IPS-18c (cell line): ENCODE measurements around the gene CAPN11.
A peak's percentile ranks its signal among the peaks of the same experiment; 100 is the strongest.

ENCODE experiments used
- H3K4me3 ChIP-seq: 2 replicates; pipeline ENCODE4 v1.7.0; 2013; ENCODE audit warnings: low read depth, mild to moderate bottlenecking, low read length, moderate library complexity; ENCODE audit not compliant: insufficient read depth
- H3K9me3 ChIP-seq: one replicate; pipeline ENCODE4 v1.6.1; 2013; ENCODE audit warnings: mild to moderate bottlenecking, low read length, moderate library complexity; ENCODE audit not compliant: control insufficient read depth, insufficient read depth

The CAPN11 gene

DNA sequence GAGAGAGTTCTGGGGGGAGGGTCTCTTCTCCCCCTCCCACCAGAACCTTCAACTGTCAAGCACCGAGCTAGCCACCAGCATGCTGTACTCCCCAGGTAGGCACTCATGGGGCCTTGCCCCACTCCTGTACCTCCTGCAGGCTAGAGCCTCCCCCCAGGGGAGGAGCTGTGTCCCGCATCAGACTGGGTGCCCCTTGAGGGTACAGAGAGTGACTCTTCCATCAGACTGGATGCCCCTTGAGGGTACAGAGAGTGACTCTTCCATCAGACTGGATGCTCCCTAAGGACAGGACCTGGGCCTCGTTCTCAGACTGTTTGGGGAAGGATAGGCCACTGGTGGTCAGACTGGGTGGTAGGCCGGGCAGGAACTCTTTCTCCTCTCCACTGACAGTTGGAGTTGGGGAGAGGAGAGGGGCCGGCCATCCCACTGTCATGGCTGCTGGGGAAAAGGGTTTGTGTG is at the start of gene CAPN11:
CAPN11 (plus strand) TSS at position 51 of the 459 bp plus-strand sequence; CDS start at position 80, 29 bp downstream.
- Histone ChIP-seq H3K9me3 (peaks cover 2% of the 10 kb centered on the region), H3K4me3 (no peak within 1 kb of the TSS; the same call in 1 of the 2 replicates)

DNA sequence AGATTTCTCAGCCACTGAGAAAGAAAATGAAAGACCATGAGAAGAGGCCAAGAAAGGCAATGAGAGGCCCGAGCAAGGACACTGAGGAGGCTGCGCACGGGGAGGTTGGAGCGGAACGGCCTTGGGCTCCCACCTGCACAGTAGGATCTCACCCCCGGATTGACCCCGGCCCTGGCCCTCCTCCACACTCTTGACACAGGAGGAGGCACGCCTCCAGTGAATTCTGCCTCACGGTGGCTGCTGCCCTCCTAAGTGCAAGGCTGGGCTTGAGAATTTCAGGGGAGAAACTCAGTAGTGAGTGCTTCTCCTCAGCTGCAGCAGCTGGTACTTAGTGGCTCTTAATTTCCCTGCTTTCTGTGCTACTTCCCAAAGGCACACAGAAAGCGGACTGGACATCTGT is 49.4 kb upstream of the CAPN11 start:
- Histone ChIP-seq H3K4me3 (no peak overlapping the region), H3K9me3 (peaks cover 2% of the 10 kb centered on the region)

DNA sequence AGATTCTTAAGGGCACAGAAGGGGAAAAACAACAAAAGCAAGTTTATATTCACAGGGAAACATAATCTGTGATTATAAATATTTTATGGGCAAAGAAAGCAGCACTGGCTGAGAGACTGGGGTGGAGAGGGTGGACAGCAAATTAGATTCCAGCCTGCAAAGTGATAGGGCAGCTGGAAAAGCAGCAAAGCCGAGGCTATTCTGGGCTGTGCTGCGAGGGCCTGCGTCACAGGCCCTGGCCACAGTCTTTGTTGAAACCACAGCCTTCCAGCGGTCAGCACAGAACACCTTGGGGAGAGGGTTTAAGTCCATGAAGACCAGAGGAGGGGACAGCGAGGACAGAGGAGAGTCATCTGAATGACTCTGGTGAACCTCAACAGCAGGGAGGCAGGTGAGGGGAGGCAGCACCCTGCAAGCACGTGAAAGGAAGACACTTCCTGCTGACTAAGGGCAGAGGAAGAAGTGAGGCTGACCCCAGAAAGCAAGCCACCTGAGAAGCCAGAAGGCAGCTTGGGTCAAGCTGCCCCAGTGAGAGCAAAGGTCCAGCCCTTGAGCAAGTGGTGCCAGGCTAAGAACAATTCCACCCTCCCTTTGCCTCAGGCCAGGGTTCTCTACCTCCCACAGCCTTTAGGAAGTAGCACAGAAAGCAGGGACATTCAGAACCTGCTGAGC is 48.5 kb upstream of the CAPN11 start:
- H3K4me3 ChIP-seq = no peak overlapping the region; the same call in 1 of the 2 replicates
- H3K9me3 ChIP-seq = peaks cover 2% of the 10 kb centered on the region

DNA sequence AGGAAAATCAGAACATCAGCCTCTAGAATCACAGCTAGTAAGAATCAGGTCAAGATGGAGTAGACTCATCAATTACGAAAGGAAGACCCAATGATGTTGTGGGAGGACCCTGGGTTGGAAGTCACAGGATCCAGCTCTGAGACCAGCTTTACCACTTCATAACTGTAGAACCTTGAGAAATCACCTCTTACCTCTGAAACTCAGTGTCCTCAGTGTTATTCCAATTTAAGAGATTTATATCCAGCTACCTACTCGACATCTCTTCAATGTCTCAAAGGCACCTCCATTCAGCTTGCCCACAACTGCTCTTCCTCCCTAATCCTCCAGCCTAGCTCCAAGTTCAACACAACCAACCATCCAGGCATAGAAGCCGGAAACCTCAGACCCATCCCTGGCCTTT is 47.7 kb upstream of the CAPN11 start:
- H3K4me3 ChIP-seq = no peak overlapping the region

DNA sequence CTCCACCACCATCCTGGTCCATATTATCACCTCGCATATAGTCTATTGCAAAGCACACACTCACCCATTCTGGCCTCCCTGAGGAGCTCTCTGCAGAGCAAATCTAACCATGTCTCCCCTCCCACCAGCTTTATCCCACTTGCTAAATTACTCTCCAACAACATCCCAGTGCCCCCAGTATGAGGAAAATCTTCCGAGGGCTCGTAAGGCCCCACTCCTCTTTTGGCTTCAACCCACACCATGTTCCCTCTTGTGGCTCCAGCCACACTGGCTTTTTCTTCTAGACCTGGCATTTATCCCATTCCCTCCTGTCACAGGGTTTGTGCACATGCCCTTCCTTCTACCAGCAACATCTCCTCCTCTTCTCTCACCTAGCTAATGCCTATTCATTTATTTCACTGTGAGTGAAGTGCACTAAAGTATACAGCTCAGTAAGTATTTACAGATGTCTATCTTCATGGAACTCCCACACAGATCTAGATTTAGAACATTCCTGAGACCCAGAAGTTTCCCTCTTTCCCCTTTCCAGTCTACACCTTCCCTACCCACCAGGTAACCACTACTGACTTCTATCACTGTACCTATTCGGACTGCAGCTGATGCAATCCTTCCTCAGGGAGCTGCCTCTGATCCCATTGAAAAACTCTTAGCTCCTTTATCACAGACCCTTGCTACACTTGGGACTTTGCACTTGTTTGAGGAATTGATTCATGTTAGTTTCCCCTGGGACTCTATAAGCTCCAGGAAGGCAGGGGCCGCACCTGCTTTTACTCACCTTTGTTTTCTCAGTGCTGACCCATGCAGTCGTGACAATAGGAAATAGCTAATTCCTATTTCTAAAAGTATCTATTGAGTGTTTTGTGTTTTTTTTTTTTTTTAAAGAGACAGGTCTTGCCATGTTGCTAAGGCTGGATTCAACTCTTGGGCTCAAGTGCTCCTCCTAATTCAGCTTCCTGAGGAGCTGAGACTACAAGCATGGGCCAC is 46.9 kb upstream of the CAPN11 start:
- no peak overlapping the region for H3K4me3 ChIP-seq
- H3K9me3 ChIP-seq = peaks cover 2% of the 10 kb centered on the region

More for the DNA sequence above, 47.7 kb upstream of the CAPN11 start:
- peaks cover 2% of the 10 kb centered on the region for H3K9me3 ChIP-seq

DNA sequence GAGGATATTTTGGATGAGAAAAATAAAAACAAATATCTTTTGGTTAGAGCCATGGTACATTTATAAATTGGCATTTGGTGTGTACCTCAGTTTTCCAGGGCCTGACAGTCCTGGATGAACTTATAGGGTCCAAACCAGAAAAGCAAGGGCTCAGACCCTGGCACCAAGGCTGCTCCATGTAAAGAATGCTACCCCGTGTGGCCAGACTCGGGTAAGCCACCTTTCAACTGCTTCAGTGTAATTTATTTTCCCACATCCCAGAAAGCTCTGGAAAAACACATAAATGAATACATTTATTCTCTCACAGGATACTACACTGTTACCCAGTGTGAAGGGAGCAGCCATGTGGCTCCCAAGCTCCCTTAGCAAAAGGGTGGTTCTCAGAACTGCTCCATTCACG is 45.2 kb upstream of the CAPN11 start:
- Histone ChIP-seq H3K9me3 (peaks cover 2% of the 10 kb centered on the region), H3K4me3 (no peak overlapping the region)

DNA sequence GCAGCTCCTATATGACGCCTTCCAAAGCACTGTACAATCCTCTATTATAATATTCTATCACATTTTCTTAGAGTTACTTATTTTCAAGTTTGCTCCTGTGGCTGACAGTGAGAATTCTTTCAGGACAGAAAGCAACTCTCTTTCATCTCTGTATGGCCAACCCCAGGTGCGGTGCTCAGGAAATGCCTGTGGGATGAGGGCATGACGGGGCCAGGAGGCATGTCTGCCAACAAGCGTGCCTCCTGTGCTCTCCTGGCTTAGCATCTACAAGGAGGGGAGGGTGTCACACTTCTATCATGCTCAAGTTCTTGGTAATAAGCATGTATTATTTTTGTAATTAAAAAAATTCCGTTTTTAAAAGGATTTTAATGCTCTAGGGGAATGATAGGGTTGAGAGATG is 42.8 kb upstream of the CAPN11 start:
- Histone ChIP-seq H3K9me3 (peaks cover under 1% of the 10 kb centered on the region), H3K4me3 (no peak overlapping the region)

DNA sequence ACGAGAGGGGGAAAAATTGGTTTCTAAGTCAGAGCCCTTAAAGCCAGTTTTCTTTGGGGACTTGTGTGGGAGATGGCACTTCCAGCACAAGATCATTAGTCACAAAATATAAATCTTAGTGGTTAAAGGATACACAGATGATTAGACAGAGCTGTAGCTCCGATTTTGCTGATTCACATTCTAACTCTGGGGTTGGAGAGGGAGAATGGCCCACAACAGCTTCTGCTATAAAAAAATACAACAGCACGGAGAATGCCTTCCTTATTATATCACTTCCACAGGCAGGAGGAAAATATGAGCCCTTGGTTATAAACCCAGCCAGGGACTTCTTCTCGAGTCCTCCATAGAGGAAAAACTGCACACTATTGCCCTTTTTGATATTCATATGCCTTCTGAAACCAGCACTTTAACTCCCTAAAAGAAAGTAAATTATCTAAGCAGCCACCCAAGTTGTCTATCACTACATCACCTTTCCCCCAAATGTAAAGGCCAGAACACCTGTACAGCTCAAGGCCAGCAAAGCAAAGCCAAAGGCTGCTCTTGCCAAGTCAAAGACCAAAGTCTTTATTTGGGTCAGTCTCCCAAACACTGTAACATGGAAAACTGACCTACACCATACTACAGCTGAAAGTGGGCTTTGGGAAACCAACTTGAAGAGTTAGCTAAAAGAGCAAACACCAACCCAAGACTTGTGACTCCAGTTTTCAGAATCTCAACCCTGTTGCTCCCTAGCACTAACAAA is 41.8 kb upstream of the CAPN11 start:
- Histone ChIP-seq H3K4me3 (no peak overlapping the region), H3K9me3 (no peaks in the 10 kb centered on the region)

DNA sequence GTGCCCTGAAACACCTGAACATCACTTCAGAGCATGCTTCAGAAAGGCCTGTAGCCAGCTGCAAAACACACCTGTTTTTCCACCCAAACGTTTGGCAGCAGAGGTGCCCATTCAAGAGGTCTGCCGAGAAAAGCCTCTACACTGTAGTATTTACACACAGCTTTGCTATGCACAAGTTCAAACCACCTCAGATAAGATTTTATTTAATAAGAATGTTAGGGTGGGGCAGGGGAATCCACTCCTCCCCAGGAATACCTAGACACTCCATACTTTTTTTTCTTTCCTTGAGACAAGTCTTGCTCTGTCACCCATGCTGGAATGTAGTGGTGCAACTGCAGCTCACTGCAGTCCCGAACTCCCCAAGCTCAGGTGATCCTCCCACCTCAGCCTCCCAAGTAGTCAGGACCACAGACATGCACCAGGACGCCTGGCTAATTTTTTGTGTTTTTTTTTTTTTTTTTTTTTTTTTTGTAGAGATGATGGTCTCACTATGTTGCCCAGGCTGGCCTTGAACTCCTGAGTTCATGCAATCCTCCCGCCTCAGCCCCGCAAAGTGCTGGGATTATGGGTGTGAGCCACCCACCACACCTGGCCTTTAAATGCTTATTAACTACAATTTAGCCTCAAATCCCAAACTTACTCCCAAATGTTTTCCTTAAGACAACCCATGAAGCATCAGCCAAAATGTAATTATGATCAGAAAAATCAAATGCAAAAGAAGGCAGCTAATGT is 41.1 kb upstream of the CAPN11 start:
- no peak overlapping the region for H3K4me3 ChIP-seq

DNA sequence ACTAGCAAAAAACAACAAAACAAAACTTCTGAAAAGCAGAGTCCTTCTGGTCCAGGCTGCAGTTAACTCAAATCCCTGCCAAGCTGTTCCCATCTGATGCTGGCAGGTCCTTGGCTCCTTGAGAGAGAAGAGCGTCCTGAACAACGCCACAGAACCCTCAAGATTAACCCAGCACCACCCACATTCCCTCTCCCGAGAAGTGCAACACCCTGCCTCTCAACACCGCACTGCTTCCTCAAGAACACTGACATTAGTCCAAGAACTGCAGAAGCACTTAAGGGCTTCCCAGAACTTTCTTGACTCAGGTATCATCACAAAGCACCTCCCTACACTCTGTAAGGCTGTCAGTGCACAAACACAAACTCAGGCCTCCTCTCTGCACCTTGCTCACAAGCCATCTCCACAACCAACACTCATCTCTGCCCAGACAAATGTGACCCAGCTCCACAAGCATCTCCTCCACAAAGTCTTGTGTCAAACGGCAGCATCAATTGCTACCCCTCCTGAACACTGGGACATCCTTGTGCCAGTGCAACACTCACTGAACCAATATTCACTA is 38.8 kb upstream of the CAPN11 start:
- Histone ChIP-seq H3K9me3 (no peaks in the 10 kb centered on the region), H3K4me3 (no peak overlapping the region)

More for the DNA sequence above, 41.1 kb upstream of the CAPN11 start:
- H3K9me3 ChIP-seq = no peaks in the 10 kb centered on the region

DNA sequence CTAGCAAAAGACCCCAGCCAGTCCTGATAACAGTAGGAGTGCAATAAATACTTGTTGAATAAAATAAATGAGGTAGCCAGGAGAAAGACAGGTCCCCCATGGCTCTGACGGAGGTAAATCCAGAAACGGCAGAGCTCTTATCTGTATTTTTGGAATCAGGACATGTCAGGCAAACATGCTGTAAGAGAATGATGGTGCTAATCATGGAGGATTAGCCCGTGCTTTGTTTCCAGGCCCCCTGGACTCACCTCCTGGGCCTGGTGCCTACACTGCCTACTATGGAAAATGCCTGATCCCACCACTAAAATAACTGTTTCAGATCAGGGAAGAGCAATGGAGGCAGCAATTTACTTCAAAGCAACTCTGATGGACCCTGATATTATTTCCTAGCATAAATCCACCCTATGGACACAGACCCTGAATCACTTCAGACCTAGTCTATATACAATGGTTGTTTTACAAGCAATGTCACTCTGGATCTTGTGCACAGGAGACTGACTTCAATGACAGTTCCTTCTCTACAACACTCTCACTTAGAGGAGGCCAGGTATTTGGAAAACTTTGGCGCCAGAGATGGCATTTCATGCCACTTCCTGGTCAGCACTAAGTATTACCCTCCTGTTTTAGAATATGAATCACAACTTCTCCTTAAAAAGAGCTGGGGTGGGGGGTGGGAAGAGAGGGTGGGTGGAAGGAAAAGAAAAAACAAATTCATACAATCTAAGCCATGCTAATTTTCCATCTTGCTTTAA is 37.8 kb upstream of the CAPN11 start:
- H3K4me3 ChIP-seq = no peak overlapping the region

DNA sequence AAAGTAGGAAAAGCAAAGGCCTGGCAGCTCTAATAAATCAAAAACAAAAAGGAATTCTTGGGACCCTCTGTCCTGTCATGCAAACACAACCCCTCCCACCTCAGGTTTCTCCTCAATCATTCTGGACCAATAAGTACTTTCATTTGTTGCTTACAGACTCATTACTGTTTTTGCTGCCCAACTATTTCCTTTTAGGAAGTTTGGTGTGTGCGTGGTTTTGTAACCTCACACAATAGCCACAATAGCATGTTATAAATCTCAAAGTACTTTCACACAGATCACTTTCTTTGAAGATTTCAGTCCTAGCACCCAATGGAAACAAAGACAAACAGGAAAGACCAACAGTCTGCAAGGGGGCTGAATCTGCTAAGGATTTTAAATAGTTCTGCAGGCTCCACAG is 35.8 kb upstream of the CAPN11 start:
- no peak overlapping the region for H3K4me3 ChIP-seq
- no peaks in the 10 kb centered on the region for H3K9me3 ChIP-seq

More for the DNA sequence above, 37.8 kb upstream of the CAPN11 start:
- H3K9me3 ChIP-seq = no peaks in the 10 kb centered on the region

DNA sequence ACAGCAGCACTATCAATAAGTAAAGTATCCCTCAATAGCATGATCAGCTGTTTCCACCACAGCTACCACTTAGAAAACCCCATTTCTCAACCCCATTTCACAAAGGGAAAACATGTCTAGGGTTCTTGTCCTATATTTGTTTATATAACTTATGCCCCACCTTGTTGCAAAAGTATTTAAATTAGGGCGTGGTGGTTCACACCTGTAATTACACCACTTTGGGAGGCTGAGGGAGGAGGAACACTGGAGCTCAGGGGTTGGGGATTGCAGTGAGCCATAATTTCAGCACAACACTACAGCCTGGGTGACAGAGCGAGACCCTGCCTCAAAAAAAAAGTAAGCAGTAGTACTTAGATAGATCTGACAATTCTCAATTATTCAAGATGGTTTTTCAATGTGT is 35.1 kb upstream of the CAPN11 start:
- H3K4me3 ChIP-seq = no peak overlapping the region
- no peaks in the 10 kb centered on the region for H3K9me3 ChIP-seq

DNA sequence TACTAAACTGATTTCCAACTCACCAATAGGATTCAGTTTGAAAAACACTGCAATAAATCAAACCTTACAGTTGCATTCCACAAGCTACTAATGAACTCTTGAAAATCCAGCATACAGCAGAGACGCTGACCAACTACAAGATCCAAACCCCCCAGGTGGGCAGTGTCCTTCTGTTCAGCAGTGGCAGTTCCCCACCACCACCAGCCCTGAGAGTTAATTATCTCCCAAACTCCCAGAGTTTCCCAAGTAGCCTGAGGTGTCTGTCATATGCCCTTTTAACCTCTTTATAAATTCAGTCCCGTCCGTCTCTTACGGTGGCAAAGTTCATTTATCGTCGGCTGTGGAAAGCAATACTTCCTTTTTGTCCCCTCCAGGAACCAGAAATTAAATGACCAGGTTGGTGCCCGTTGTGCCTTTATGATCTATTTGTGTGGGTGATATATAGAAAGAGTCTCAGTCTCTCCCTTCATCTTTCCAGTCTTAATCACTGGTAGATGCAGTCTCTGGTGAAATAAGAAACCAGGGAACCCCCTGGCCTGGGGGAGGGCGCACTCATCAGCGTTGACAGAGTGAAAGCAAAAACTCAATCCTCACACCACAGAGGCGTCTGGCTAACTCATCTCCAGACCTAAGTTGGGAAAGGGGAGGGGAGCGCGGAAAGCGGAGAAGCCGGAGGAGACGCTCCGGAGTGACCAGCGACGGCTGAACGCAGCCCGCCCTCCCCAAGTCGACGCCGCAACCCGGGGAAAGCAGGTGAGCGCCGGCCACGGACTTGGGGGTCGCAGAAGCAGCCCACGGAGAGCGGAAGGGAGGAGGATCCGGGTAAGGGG is 32.1 kb upstream of the CAPN11 start:
- Histone ChIP-seq H3K9me3 (no peaks in the 10 kb centered on the region), H3K4me3 (peak overlapping the region; percentile 55)
